HG02884 (cell line): ENCODE results near the gene BTRC.
"Not testable (repeated sequence)": the region's sequence is repeated elsewhere in the genome, so short reads cannot be mapped to it uniquely, and the experiment has no call there.

Source experiments
- ATAC-seq: cut with Tn5 transposase; IDR thresholded peaks from one replicate; pipeline ENCODE4 v1.9.1; 2021; ENCODE audit warnings: mild to moderate bottlenecking, moderate library complexity; ENCODE audit not compliant: unreplicated experiment

BTRC gene

GRCh38 chr10:101577121-101577871, 223.3 kb downstream of the BTRC start:
- ATAC-seq, result no peak

GRCh38 chr10:101578192-101578591, 224.2 kb downstream of the BTRC start:
- ATAC-seq, result no peak

GRCh38 chr10:101578803-101579515, 225.0 kb downstream of the BTRC start:
- no peak for ATAC-seq

- ATAC-seq, result no peak
Measured at GRCh38 chr10:101579516-101579870, 225.5 kb downstream of the BTRC start.

GRCh38 chr10:101580486-101581399, 226.8 kb downstream of the BTRC start:
- no peak for ATAC-seq

GRCh38 chr10:101585841-101586240, 231.9 kb downstream of the BTRC start:
- no peak for ATAC-seq

GRCh38 chr10:101587725-101588653, 234.0 kb downstream of the BTRC start, which contains the start of the genes DPCD and POLL:
Gene DPCD, plus strand, starts transcription at chr10:101588321. Its CDS starts 16 bp downstream, at chr10:101588337.
Gene POLL, minus strand, starts transcription at chr10:101588257. Its CDS starts 897 bp downstream, at chr10:101587360.
- ATAC-seq, result peak; percentile 94

GRCh38 chr10:101588879-101589278, 234.9 kb downstream of the BTRC start:
- ATAC-seq, result no peak

- not testable (repeated sequence) for ATAC-seq
Measured at GRCh38 chr10:101593331-101593730, 239.4 kb downstream of the BTRC start.

- no peak for ATAC-seq
Measured at GRCh38 chr10:101595591-101596433, 241.8 kb downstream of the BTRC start.

GRCh38 chr10:101597091-101597900, 243.3 kb downstream of the BTRC start:
- ATAC-seq, result no peak

GRCh38 chr10:101601541-101601940, 247.6 kb downstream of the BTRC start:
- ATAC-seq, result no peak

- no peak for ATAC-seq
Measured at GRCh38 chr10:101602761-101603398, 248.9 kb downstream of the BTRC start.
